GM12872 (cell line): Measurements from ENCODE around the gene STRBP.

ENCODE experiments used
- CTCF ChIP-seq: IDR thresholded peaks from 3 replicates; pipeline ENCODE4 v1.5.1; 2011; ENCODE audit warnings: low read depth, mild to moderate bottlenecking, low read length, moderate library complexity; ENCODE audit not compliant: insufficient read depth

The STRBP gene

GRCh38 chr9:123104807-123105206 lies 163.6 kb downstream of the STRBP start:
- TF ChIP-seq CTCF: no peak

GRCh38 chr9:123102375-123103113 lies 165.8 kb downstream of the STRBP start:
- TF ChIP-seq CTCF: peak; percentile 35; the same call in 1 of the 3 replicates

- no peak for TF ChIP-seq CTCF
These were observed 168.8 kb downstream of the STRBP start for GRCh38 chr9:123099548-123099947.

- TF ChIP-seq CTCF: no peak
These were observed 169.3 kb downstream of the STRBP start for GRCh38 chr9:123099042-123099441.

- no peak for TF ChIP-seq CTCF
These were observed 170.3 kb downstream of the STRBP start for GRCh38 chr9:123098096-123098459.

GRCh38 chr9:123097430-123098095 lies 170.8 kb downstream of the STRBP start:
- no peak for TF ChIP-seq CTCF

GRCh38 chr9:123096987-123097386 lies 171.4 kb downstream of the STRBP start:
- TF ChIP-seq CTCF: no peak
